HepG2 (cell line): ENCODE results near the gene KLHL8. TPM values are rescaled to one million over a fixed set of nuclear protein-coding genes. Genes with fewer than 3 reads are reported as not detected.

Source experiments
- AFF4 ChIP-seq: sonication (generic); formaldehyde crosslinking; IDR thresholded peaks from 2 replicates; pipeline ENCODE4 v1.4.0; 2020; ENCODE audit warnings: missing genetic modification reagents
- BCL6 ChIP-seq: IDR thresholded peaks from 2 replicates; pipeline ENCODE4 v1.6.1; 2016; ENCODE audit warnings: missing genetic modification reagents, missing compliant biosample characterization
- GLI4 ChIP-seq: sonication (generic); formaldehyde crosslinking; IDR thresholded peaks from 2 replicates; pipeline ENCODE4 v1.5.1; 2020; ENCODE audit warnings: missing genetic modification reagents, mild to moderate bottlenecking, moderate library complexity, borderline replicate concordance
- IKZF5 ChIP-seq: IDR thresholded peaks from 2 replicates; pipeline ENCODE4 v1.6.1; 2018; ENCODE audit warnings: missing genetic modification reagents, mild to moderate bottlenecking, missing compliant biosample characterization
- NPAS2 ChIP-seq: sonication (generic); formaldehyde crosslinking; IDR thresholded peaks from 2 replicates; pipeline ENCODE4 v1.8.0; 2022; ENCODE audit warnings: mild to moderate bottlenecking, missing genetic modification reagents, borderline replicate concordance
- SAFB2 ChIP-seq: sonication (generic); formaldehyde crosslinking; IDR thresholded peaks from 2 replicates; pipeline ENCODE4 v1.5.1; 2020; ENCODE audit warnings: missing genetic modification reagents, low read depth, mild to moderate bottlenecking, borderline replicate concordance
- SUZ12 ChIP-seq: fragments of 150-350 bp; IDR thresholded peaks from 2 replicates; pipeline ENCODE4 v1.6.1; 2014; ENCODE audit warnings: low read depth, low read length
- ZBTB7B ChIP-seq: sonication (generic); formaldehyde crosslinking; IDR thresholded peaks from 2 replicates; pipeline ENCODE4 v1.4.0; 2020; ENCODE audit warnings: missing genetic modification reagents
- ZNF124 ChIP-seq: sonication (generic); formaldehyde crosslinking; IDR thresholded peaks from 2 replicates; pipeline ENCODE4 v1.4.0; 2020; ENCODE audit warnings: missing genetic modification reagents
- ZNF296 ChIP-seq: sonication (generic); formaldehyde crosslinking; conservative IDR thresholded peaks from 2 replicates; pipeline ENCODE4 v1.5.0; 2020; ENCODE audit warnings: mild to moderate bottlenecking, missing genetic modification reagents
- ZNF362 ChIP-seq: sonication (generic); formaldehyde crosslinking; IDR thresholded peaks from 2 replicates; pipeline ENCODE4 v1.4.0; 2020; ENCODE audit warnings: missing genetic modification reagents, mild to moderate bottlenecking, borderline replicate concordance
- ZNF781 ChIP-seq: sonication (generic); formaldehyde crosslinking; IDR thresholded peaks from 2 replicates; pipeline ENCODE4 v1.5.1; 2020; ENCODE audit warnings: borderline replicate concordance, mild to moderate bottlenecking, missing genetic modification reagents; ENCODE audit errors: not compliant biosample characterization
- polyA plus RNA-seq, 8 experiments: library from polyadenylated mRNA; depleted of rRNA in 3 of 8; stranded (reverse) in 7 of 8; unstranded in 1 of 8; fragments of >200 nt; fragmentation: Illumina TruSeq in 4 of 8; extraction: Trizol in 4 of 8; gene quantifications; 2 replicates each; pipeline versions ENCODE4 v1.2.1 to v1.2.3, GENCODE V29; 2011 to 2016; ENCODE audit warnings: low read depth in 4 of 8, missing spikeins in 1 of 8, mixed read lengths in 1 of 8; ENCODE audit not compliant: insufficient read depth in 1 of 8
- total RNA-seq, 5 experiments: library from RNA; depleted of rRNA; stranded (reverse); fragments of >200 nt; fragmentation: Illumina TruSeq; extraction: Trizol; gene quantifications; 2 replicates each; pipeline ENCODE4 v1.2.3, GENCODE V29; 2016; ENCODE audit warnings: low read depth in 1 of 5
- TF ChIP-seq, protein P1 (sequence below): IDR thresholded peaks from 2 replicates; pipeline ENCODE4 v1.6.1; 2016; ENCODE audit warnings: mild to moderate bottlenecking, missing biosample characterization, missing genetic modification reagents
- TF ChIP-seq, protein P2 (sequence below): sonication (generic); formaldehyde crosslinking; conservative IDR thresholded peaks from 2 replicates; pipeline ENCODE4 v1.8.0; 2022; ENCODE audit warnings: missing genetic modification reagents
- TF ChIP-seq, protein P3 (sequence below): sonication (generic); formaldehyde crosslinking; IDR thresholded peaks from 2 replicates; pipeline ENCODE4 v1.4.0; 2020; ENCODE audit warnings: missing genetic modification reagents

Gene KLHL8
- total and polyA plus RNA-seq, 2 of the 13 experiments (the other 11 are each of a cell fraction or from before 2014, with no cell fraction given): 2.8 to 11.7 TPM

DNA sequence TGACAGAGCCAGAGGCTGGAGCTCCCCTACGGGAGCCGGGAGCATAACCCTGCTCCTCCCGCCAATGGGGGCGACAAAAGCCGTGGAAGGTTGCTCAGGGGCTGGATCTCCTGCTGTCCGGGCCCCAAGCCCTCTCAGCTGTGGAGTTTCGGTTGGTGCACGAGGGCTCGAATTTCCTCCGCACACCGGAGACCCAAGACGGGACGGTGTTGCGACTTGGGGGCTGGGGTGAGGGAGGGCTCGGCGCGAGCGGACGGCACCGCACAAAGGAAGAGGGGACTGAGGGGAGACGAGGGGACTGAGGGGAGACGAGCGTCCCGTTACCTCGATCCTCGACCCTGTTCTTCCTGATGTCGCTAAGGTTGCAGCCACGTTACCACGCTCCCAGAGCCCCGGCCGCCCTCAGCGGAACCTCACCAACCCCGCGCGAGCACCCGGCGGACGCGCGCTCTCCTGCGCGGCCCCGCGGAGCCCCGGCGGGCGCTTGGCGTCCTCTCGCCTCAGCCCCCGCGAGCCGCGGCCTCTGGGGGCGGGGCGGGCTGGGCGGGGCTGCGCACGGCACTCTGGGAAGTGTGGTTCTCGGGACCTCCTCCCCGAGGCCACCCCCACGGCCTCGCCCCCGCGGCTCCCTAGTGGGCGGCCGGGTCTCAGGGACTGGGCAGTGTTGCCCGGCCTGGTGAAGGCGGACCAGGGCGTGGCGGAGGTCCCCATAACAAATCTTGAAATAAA, at the start of gene KLHL8 (continued):
- TF ChIP-seq SAFB2 (CRISPR knock-in tag) (no peak; the same call in 1 of the 2 replicates), IKZF5 (CRISPR knock-in tag) (no peak; the same call in 1 of the 2 replicates), ZNF296 (CRISPR knock-in tag) (0 out of 2 replicates have a peak, but pooled peaks have one; percentile 60), ZNF124 (CRISPR knock-in tag) (0 out of 2 replicates have a peak, but pooled peaks have one; percentile 17), AFF4 (CRISPR knock-in tag) (no peak; the same call in 1 of the 2 replicates), BCL6 (CRISPR knock-in tag) (no peak; the same call in 1 of the 2 replicates), ZNF362 (no peak), ZNF781 (CRISPR knock-in tag) (no peak), SUZ12 (peak; percentile 38; the same call in 1 of the 2 replicates), ZBTB7B (CRISPR knock-in tag) (peak; percentile 58; the same call in 1 of the 2 replicates), GLI4 (CRISPR knock-in tag) (no peak; the same call in 1 of the 2 replicates), NPAS2 (CRISPR knock-in tag) (no peak)
- TF ChIP-seq, protein P1, sequence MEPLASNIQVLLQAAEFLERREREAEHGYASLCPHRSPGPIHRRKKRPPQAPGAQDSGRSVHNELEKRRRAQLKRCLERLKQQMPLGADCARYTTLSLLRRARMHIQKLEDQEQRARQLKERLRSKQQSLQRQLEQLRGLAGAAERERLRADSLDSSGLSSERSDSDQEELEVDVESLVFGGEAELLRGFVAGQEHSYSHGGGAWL (CRISPR knock-in tag): 0 out of 2 replicates have a peak, but pooled peaks have one; percentile 48
- TF ChIP-seq, protein P2, sequence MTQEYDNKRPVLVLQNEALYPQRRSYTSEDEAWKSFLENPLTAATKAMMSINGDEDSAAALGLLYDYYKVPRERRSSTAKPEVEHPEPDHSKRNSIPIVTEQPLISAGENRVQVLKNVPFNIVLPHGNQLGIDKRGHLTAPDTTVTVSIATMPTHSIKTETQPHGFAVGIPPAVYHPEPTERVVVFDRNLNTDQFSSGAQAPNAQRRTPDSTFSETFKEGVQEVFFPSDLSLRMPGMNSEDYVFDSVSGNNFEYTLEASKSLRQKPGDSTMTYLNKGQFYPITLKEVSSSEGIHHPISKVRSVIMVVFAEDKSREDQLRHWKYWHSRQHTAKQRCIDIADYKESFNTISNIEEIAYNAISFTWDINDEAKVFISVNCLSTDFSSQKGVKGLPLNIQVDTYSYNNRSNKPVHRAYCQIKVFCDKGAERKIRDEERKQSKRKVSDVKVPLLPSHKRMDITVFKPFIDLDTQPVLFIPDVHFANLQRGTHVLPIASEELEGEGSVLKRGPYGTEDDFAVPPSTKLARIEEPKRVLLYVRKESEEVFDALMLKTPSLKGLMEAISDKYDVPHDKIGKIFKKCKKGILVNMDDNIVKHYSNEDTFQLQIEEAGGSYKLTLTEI (CRISPR knock-in tag): no peak
- TF ChIP-seq, protein P3, sequence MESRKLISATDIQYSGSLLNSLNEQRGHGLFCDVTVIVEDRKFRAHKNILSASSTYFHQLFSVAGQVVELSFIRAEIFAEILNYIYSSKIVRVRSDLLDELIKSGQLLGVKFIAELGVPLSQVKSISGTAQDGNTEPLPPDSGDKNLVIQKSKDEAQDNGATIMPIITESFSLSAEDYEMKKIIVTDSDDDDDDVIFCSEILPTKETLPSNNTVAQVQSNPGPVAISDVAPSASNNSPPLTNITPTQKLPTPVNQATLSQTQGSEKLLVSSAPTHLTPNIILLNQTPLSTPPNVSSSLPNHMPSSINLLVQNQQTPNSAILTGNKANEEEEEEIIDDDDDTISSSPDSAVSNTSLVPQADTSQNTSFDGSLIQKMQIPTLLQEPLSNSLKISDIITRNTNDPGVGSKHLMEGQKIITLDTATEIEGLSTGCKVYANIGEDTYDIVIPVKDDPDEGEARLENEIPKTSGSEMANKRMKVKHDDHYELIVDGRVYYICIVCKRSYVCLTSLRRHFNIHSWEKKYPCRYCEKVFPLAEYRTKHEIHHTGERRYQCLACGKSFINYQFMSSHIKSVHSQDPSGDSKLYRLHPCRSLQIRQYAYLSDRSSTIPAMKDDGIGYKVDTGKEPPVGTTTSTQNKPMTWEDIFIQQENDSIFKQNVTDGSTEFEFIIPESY (CRISPR knock-in tag): no peak
